Activated naive CD4-positive, alpha-beta T cell treated with anti-CD3 and anti-CD28 coated beads, Interleukin-2, amount 10 ng/mL, durations not matched to agents 7 days and 5 days (primary cell): ENCODE measurements around the gene TNIK.

Source experiments
- CTCF ChIA-PET: fragments of 350-600 bp; sonication (Branson Sonifier 250); formaldehyde crosslinking; loops from one replicate; lab custom pipeline; 2021; ENCODE audit warnings: antibody characterized with exemption; lab: Charles Lee
- DNase-seq: peaks from one replicate; pipeline ENCODE4 v3.0.0-alpha.2; 2020
- H3K27ac Mint-ChIP-seq: one replicate; pipeline ENCODE4 v1.8.0; 2021; ENCODE audit warnings: mild to moderate bottlenecking, moderate library complexity, mixed read lengths
- H3K27me3 Mint-ChIP-seq: one replicate; pipeline ENCODE4 v1.8.0; 2021; ENCODE audit warnings: mild to moderate bottlenecking, mixed read lengths
- H3K36me3 Mint-ChIP-seq: one replicate; pipeline ENCODE4 v1.8.0; 2021; ENCODE audit warnings: mixed read lengths
- H3K4me1 Mint-ChIP-seq: one replicate; pipeline ENCODE4 v1.8.0; 2021; ENCODE audit warnings: mixed read lengths
- H3K4me3 Mint-ChIP-seq: one replicate; pipeline ENCODE4 v1.8.0; 2021; ENCODE audit warnings: mild to moderate bottlenecking, moderate library complexity, mixed read lengths
- H3K9me3 Mint-ChIP-seq: one replicate; pipeline ENCODE4 v1.8.0; 2021; ENCODE audit warnings: mixed read lengths

TNIK gene

GRCh38 chr3:171270541-171270940, 189.7 kb downstream of the TNIK start:
- H3K4me1 Mint-ChIP-seq = peaks cover 84% of the 10 kb centered on the region
- no peaks in the 10 kb centered on the region for H3K9me3 Mint-ChIP-seq
- no peaks in the 10 kb centered on the region for H3K27me3 Mint-ChIP-seq
- H3K4me3 Mint-ChIP-seq = no peak overlapping the region
- peaks cover 29% of the 10 kb centered on the region for H3K36me3 Mint-ChIP-seq
- no peak for DNase-seq
- peak overlapping the region; percentile 6 for H3K27ac Mint-ChIP-seq
- CTCF ChIA-PET = no interaction called here

DNA sequence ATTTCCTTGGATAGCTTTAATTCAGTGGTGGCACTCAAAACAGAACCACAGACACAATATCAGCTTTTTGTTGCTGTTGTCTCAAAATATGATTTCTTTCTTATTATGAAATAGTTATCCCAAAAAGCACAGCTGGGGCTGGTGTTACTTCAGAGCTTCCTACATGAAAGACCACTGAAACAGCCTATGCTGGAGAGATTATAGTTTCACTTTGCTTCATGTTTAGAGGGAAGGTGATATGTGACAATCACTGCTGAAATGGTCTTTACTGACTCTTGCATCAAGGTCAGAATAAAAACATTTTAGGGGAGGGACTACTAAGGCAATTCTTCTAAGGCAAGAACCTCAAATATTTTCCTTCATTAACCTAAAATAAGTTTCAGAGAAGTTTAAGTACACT, 190.7 kb downstream of the TNIK start:
- no peaks in the 10 kb centered on the region for H3K27me3 Mint-ChIP-seq
- peak overlapping the region; percentile 32 for H3K4me3 Mint-ChIP-seq
- peaks cover 86% of the 10 kb centered on the region for H3K4me1 Mint-ChIP-seq
- H3K9me3 Mint-ChIP-seq = no peaks in the 10 kb centered on the region
- DNase-seq = no peak
- H3K36me3 Mint-ChIP-seq = peaks cover 24% of the 10 kb centered on the region
- peak overlapping the region; percentile 58 for H3K27ac Mint-ChIP-seq
- CTCF ChIA-PET = no interaction called here

DNA sequence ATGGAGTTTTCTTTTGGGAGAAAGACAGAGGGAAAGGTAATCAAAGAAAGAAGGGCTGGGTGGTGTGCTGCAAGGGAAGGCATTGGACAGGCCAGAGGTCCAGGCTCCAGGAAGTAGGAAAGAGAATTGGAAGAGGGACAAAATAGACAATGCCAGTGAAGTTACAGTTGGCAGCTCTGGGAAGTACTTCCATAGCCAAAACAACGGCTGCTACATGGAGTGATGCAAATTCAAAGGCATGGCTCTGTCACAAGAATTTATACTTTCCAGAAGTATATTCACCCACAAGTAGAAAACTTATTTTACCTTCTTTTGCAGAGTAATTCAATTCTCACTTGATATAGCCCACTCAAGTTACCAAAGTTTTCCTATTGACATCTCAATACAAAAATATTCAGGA, 191.5 kb downstream of the TNIK start:
- CTCF ChIA-PET = no interaction called here
- no peak overlapping the region for H3K4me3 Mint-ChIP-seq

DNA sequence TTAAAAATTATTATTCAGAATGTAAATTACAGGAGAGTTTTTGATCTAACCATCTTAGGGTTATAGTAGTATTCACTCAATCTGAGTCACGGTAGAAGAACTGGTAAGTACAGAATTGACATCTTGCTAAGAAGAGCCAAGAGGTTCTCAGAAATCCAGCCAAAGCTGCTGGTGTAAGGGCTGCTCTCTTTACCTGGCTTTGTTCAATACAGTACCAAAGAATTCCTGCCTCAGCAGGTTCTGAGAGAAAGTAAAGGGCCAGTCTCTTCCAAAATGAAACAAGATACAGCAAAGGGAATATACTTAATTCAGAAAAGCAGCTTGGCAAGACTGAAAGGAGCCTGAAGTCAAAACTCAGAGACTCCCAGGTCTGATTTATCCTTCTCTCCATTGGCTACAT, 193.1 kb downstream of the TNIK start:
- Mint-ChIP-seq H3K4me3 (peak overlapping the region; percentile 4), H3K27me3 (no peaks in the 10 kb centered on the region), H3K36me3 (peaks cover 20% of the 10 kb centered on the region), H3K9me3 (no peaks in the 10 kb centered on the region), H3K4me1 (peaks cover 79% of the 10 kb centered on the region), H3K27ac (peak overlapping the region; percentile 87)
- DNase-seq = no peak
- CTCF ChIA-PET = interaction anchor here (0.7 to 1.1 kb wide), 2 partner anchors 11 to 194 kb away, joined by 3 read pairs; no protein-coding TSS in a partner anchor

More for the DNA sequence above, 191.5 kb downstream of the TNIK start:
- H3K9me3 Mint-ChIP-seq = no peaks in the 10 kb centered on the region
- H3K4me1 Mint-ChIP-seq = peaks cover 77% of the 10 kb centered on the region
- H3K36me3 Mint-ChIP-seq = peaks cover 24% of the 10 kb centered on the region
- no peaks in the 10 kb centered on the region for H3K27me3 Mint-ChIP-seq
- H3K27ac Mint-ChIP-seq = no peak overlapping the region
- no peak for DNase-seq

DNA sequence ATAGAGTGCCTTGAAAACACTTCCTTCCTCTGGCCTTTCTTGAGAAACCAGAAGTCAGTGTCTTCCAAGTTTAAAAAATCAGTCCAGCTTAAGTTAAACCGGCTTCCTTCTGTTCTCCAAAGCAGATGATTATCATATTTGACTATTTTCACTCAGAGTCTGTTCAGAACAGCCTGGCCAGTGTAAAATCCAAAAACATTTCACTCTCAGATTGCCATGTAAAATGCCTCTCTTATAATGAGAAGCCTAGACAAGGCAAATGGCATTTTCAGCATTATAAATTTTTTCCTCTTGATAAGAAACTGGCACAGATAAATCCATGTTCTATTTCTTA, 193.5 kb downstream of the TNIK start:
- DNase-seq = no peak
- peak overlapping the region; percentile 87 for H3K27ac Mint-ChIP-seq
- H3K27me3 Mint-ChIP-seq = no peaks in the 10 kb centered on the region
- H3K36me3 Mint-ChIP-seq = peaks cover 19% of the 10 kb centered on the region
- CTCF ChIA-PET = interaction anchor here (1.1 kb wide), 1 partner anchor 11 kb away, joined by 3 read pairs; no protein-coding TSS in a partner anchor
- peaks cover 80% of the 10 kb centered on the region for H3K4me1 Mint-ChIP-seq
- H3K4me3 Mint-ChIP-seq = peak overlapping the region; percentile 16
- no peaks in the 10 kb centered on the region for H3K9me3 Mint-ChIP-seq

GRCh38 chr3:171266034-171266739, 194.0 kb downstream of the TNIK start:
- DNase-seq = no peak
- peak overlapping the region; percentile 42 for H3K4me3 Mint-ChIP-seq
- CTCF ChIA-PET = no interaction called here
- peaks cover 2% of the 10 kb centered on the region for H3K9me3 Mint-ChIP-seq
- H3K27me3 Mint-ChIP-seq = no peaks in the 10 kb centered on the region
- H3K36me3 Mint-ChIP-seq = peaks cover 23% of the 10 kb centered on the region
- peaks cover 83% of the 10 kb centered on the region for H3K4me1 Mint-ChIP-seq
- H3K27ac Mint-ChIP-seq = peak overlapping the region; percentile 87

- CTCF ChIA-PET = no interaction called here
- Mint-ChIP-seq H3K27ac (no peak overlapping the region), H3K4me3 (no peak overlapping the region), H3K4me1 (peaks cover 73% of the 10 kb centered on the region), H3K9me3 (peaks cover 2% of the 10 kb centered on the region), H3K36me3 (peaks cover 27% of the 10 kb centered on the region), H3K27me3 (no peaks in the 10 kb centered on the region)
- no peak for DNase-seq
Observed at GRCh38 chr3:171264758-171265157, 195.4 kb downstream of the TNIK start.

- peaks cover 72% of the 10 kb centered on the region for H3K4me1 Mint-ChIP-seq
- no peak overlapping the region for H3K27ac Mint-ChIP-seq
- CTCF ChIA-PET = interaction anchor here (1.5 kb wide), 1 partner anchor 13 kb away, joined by 5 read pairs; no protein-coding TSS in a partner anchor
- H3K9me3 Mint-ChIP-seq = peaks cover 7% of the 10 kb centered on the region
- H3K36me3 Mint-ChIP-seq = peaks cover 32% of the 10 kb centered on the region
- no peaks in the 10 kb centered on the region for H3K27me3 Mint-ChIP-seq
- DNase-seq = no peak
- no peak overlapping the region for H3K4me3 Mint-ChIP-seq
Observed at GRCh38 chr3:171262431-171262830, 197.8 kb downstream of the TNIK start.

GRCh38 chr3:171261487-171261886, 198.7 kb downstream of the TNIK start:
- H3K4me3 Mint-ChIP-seq = no peak overlapping the region
- H3K9me3 Mint-ChIP-seq = peaks cover 7% of the 10 kb centered on the region
- peaks cover 41% of the 10 kb centered on the region for H3K36me3 Mint-ChIP-seq
- DNase-seq = no peak
- CTCF ChIA-PET = interaction anchor here (1.5 kb wide), 1 partner anchor 12 kb away, joined by 5 read pairs; no protein-coding TSS in a partner anchor
- H3K4me1 Mint-ChIP-seq = peaks cover 72% of the 10 kb centered on the region
- H3K27ac Mint-ChIP-seq = no peak overlapping the region
- H3K27me3 Mint-ChIP-seq = no peaks in the 10 kb centered on the region

DNA sequence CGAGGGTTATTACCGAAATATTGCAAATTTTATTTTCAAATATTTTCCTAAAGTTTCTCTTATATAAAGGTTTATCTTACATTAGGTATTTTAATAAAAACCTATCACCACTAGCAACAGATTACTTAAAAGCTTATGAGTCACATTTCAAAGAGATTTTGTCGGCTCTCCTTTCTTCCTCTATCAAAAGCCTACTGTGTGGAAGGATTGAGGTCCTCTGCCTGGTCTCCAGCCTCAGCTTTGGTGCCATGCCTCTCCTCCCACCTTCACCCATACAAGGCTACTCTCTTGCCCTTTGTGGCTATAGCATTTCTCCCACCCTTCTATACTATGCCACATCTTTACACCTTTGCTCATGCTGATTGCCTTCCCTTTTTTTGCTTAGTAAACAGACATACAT, 199.3 kb downstream of the TNIK start:
- DNase-seq = no peak
- peaks cover 7% of the 10 kb centered on the region for H3K9me3 Mint-ChIP-seq
- no peaks in the 10 kb centered on the region for H3K27me3 Mint-ChIP-seq
- H3K4me3 Mint-ChIP-seq = no peak overlapping the region
- H3K36me3 Mint-ChIP-seq = peaks cover 47% of the 10 kb centered on the region
- H3K27ac Mint-ChIP-seq = no peak overlapping the region
- CTCF ChIA-PET = interaction anchor here (0.9 kb wide), 1 partner anchor 10 kb away, joined by 3 read pairs; no protein-coding TSS in a partner anchor
- peaks cover 72% of the 10 kb centered on the region for H3K4me1 Mint-ChIP-seq

- H3K27ac Mint-ChIP-seq = no peak overlapping the region
- peaks cover 72% of the 10 kb centered on the region for H3K4me1 Mint-ChIP-seq
- H3K4me3 Mint-ChIP-seq = no peak overlapping the region
- peaks cover 7% of the 10 kb centered on the region for H3K9me3 Mint-ChIP-seq
- CTCF ChIA-PET = interaction anchor here (0.9 kb wide), 1 partner anchor 10 kb away, joined by 3 read pairs; no protein-coding TSS in a partner anchor
- peaks cover 49% of the 10 kb centered on the region for H3K36me3 Mint-ChIP-seq
- no peak for DNase-seq
- H3K27me3 Mint-ChIP-seq = no peaks in the 10 kb centered on the region
Observed at GRCh38 chr3:171260466-171260865, 199.7 kb downstream of the TNIK start.

DNA sequence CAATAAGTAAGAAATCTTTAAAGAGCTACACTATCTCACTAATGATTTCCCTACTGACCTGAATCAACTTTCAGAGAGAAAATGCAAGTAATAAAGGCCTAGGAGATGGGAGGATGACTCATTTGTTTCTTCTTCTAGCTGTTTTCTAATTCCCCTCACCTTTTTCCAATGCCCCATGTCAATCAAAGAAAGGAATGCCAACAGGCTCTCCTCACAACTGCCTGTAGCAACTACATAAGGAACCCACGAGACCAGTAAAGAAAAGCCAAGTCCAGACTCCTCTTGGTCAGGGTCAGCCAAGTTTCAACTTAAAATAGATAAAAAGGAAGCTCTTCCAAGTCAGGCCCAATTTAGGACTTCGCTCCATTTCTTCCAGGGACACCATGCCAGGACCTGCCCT, 201.9 kb downstream of the TNIK start:
- DNase-seq = no peak
- Mint-ChIP-seq H3K36me3 (peaks cover 59% of the 10 kb centered on the region), H3K27ac (peak overlapping the region; percentile 60), H3K4me1 (peaks cover 84% of the 10 kb centered on the region), H3K4me3 (no peak overlapping the region), H3K27me3 (no peaks in the 10 kb centered on the region), H3K9me3 (peaks cover 7% of the 10 kb centered on the region)
- CTCF ChIA-PET = interaction anchor here (1.4 to 2.0 kb wide), 2 partner anchors 10 to 202 kb away, joined by 3 to 5 read pairs; partner anchors contain the start of gene TNIK

DNA sequence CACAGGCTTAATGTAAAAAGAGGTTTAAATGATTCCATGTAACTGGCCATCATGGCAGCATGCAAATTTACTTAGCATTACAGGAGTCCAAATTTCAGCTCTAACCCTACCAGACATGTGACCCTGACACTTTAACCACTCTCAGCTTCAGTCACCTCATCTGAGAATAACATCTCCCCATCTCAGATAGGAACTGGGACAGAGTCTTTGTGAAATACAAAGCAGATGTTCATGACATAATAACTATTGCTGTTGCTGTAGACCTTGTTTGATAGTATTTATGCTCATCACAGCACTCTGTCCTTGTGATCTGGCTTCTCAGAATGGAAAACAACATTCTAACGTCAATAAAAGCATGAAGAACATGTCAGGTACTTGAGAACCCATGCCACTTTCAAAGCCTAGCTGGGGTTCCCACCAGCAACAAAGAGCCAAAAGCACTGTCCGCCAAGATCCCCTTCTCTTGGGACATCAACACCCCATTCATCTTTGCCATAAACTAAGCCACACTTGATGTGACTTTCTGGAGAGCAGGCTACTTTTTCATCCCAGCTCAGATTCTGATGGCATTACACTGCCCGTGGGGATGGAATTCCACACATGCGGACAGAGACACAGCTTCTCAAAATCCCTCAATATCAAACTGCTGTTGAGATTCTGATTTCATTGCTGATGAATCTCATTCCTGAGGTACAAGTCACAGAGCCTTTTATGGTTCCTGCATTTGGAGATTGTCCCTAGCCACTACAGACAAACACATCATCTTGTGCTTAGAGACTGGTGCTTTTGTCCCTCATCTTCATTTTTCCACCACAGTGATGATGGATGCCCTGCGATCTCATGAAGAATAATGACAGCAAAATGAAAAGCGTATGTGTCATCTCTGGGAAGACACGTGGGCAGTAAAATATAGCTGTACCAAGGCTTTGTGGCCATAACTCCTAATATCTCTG, 202.7 kb downstream of the TNIK start:
- Mint-ChIP-seq H3K27me3 (no peaks in the 10 kb centered on the region), H3K4me3 (no peak overlapping the region), H3K4me1 (peaks cover 83% of the 10 kb centered on the region), H3K9me3 (peaks cover 7% of the 10 kb centered on the region), H3K27ac (peak overlapping the region; percentile 99), H3K36me3 (peaks cover 60% of the 10 kb centered on the region)
- no peak for DNase-seq
- CTCF ChIA-PET = interaction anchor here (1.4 to 2.0 kb wide), 2 partner anchors 9 to 203 kb away, joined by 3 to 5 read pairs; partner anchors contain the start of gene TNIK
